ENCODE data around the gene TUBA4A. TPM values are rescaled to one million over a fixed set of nuclear protein-coding genes. Genes with fewer than 3 reads are reported as not detected.

Gene TUBA4A
- total RNA-seq, 4 donors from 2014 or later, result 351 to 797 (median 386) TPM

DNA sequence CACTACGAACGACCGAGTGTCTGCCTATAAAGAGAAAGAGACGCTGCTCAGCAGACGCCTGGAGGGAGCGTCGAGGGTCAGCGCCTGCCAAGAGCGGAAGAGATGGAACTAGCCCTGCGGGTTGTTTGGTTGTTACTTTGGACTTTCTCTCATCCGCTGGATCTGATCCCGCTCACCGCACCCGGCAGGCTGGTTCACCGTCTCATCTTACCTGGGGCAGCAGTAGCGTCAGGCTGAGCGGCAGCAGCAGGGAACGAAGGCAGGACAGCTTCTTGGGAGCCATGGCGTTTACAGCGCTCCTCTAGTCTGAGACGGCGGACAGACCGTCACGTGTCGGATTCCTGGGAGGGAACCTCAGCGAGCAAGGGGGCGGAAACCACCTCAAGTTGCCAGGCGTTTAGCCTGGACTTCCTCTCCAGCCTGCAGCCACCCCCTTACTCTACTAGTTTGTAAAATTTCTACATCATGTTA, 10.4 kb downstream of the TUBA4A start:
- no peak for ATAC-seq
- DNase-seq, result no peak

DNA sequence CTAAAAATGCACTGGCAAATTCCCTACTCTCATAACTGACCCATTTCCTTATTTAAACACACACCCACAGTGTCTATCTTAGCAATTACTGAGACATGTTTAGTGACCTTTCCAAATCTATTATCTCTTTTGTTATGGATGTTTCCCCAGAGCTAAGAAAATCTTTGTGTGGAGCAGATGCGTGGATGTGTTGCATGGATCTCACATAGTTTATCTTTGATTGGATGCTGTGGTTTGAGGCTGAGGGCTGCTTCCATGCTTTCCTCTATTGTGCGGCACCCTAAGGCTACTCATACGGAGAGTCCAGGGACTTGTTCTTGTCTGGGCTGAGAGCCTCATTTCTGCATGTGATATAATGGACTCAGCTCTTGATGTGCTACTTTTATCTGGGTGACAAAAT, 19.4 kb downstream of the TUBA4A start:
- intact Hi-C loops (cut with DNase I; ENCODE audit: low total_unique reads) (no loop called here), in situ Hi-C loops (cut with MboI; ENCODE audit: low sequenced_read_pairs in 4 of 4) (no loop called here)
- Histone ChIP-seq H3K27ac (no peak overlapping the region), H3K4me3 (no peak overlapping the region), H3K9me3 (no peaks in the 10 kb centered on the region), H3K36me3 (peaks cover 0 to 66% of the 10 kb centered on the region in 2 donors), H3K4me1 (peaks cover 10 to 12% of the 10 kb centered on the region in 2 donors), H3K27me3 (no peaks in the 10 kb centered on the region)
- TF ChIP-seq POLR2A (IDR thresholded peaks at IDR 0.05), result no peak
- TF ChIP-seq, protein P1, sequence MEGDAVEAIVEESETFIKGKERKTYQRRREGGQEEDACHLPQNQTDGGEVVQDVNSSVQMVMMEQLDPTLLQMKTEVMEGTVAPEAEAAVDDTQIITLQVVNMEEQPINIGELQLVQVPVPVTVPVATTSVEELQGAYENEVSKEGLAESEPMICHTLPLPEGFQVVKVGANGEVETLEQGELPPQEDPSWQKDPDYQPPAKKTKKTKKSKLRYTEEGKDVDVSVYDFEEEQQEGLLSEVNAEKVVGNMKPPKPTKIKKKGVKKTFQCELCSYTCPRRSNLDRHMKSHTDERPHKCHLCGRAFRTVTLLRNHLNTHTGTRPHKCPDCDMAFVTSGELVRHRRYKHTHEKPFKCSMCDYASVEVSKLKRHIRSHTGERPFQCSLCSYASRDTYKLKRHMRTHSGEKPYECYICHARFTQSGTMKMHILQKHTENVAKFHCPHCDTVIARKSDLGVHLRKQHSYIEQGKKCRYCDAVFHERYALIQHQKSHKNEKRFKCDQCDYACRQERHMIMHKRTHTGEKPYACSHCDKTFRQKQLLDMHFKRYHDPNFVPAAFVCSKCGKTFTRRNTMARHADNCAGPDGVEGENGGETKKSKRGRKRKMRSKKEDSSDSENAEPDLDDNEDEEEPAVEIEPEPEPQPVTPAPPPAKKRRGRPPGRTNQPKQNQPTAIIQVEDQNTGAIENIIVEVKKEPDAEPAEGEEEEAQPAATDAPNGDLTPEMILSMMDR (IDR thresholded peaks at IDR 0.05 in 4 of 5, conservative IDR thresholded peaks at IDR 0.05 in 1 of 5), result no peak
- DNase-seq (no peak), ATAC-seq (no peak)

More for the DNA sequence above, 10.4 kb downstream of the TUBA4A start:
- in situ Hi-C loops (cut with MboI; ENCODE audit: low sequenced_read_pairs in 4 of 4) (no loop called here), intact Hi-C loops (cut with DNase I; ENCODE audit: low total_unique reads) (no loop called here)
- Histone ChIP-seq H3K27me3 (no peaks in the 10 kb centered on the region), H3K9me3 (no peaks in the 10 kb centered on the region), H3K4me3 (no peak overlapping the region), H3K27ac (no peak overlapping the region), H3K4me1 (peaks cover 26 to 27% of the 10 kb centered on the region in 2 donors), H3K36me3 (peaks cover 0 to under 1% of the 10 kb centered on the region in 2 donors)
- TF ChIP-seq POLR2A (IDR thresholded peaks at IDR 0.05), result no peak
- TF ChIP-seq, protein P1 (IDR thresholded peaks at IDR 0.05 in 4 of 5, conservative IDR thresholded peaks at IDR 0.05 in 1 of 5), result no peak

DNA sequence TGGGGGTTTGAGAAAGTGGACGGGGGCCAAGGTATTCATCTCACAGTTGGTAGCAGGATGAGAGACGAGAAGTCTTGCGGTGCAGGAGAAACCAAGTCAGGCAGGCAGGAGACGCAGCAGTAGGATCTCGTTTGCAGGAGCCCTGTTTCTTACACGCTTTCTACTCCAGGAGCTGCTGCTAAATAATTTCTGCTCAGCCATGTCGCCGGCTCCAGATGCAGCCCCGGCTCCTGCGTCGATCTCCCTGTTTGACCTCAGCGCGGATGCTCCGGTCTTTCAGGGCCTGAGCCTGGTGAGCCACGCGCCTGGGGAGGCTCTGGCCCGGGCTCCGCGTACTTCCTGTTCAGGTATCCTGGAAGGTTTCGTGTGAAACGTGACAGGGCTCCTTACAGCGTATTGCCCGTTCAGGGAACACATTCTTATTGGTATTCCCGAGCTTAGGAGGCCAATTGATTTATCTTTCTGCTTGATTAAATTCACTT, 23.6 kb downstream of the TUBA4A start:
- in situ Hi-C loops (cut with MboI; ENCODE audit: low sequenced_read_pairs in 4 of 4), result no loop called here
- peak overlapping the region; percentile 85 to 99 (median 90) for H3K27ac ChIP-seq
- H3K36me3 ChIP-seq, result peaks cover 0 to 59% of the 10 kb centered on the region in 2 donors
- no peaks in the 10 kb centered on the region for H3K9me3 ChIP-seq
- DNase-seq (peak in 1 of 2 donors; percentile 52), ATAC-seq (peak; percentile 21 to 26)
- peak overlapping the region; percentile 73 to 92 (median 82) for H3K4me3 ChIP-seq
- H3K27me3 ChIP-seq, result no peaks in the 10 kb centered on the region
- H3K4me1 ChIP-seq, result peaks cover 22 to 27% of the 10 kb centered on the region in 2 donors
- intact Hi-C loops (cut with DNase I; ENCODE audit: low total_unique reads), result no loop called here
- TF ChIP-seq, protein P1 (IDR thresholded peaks at IDR 0.05 in 4 of 5, conservative IDR thresholded peaks at IDR 0.05 in 1 of 5), result no peak
- TF ChIP-seq POLR2A (IDR thresholded peaks at IDR 0.05), result no peak

DNA sequence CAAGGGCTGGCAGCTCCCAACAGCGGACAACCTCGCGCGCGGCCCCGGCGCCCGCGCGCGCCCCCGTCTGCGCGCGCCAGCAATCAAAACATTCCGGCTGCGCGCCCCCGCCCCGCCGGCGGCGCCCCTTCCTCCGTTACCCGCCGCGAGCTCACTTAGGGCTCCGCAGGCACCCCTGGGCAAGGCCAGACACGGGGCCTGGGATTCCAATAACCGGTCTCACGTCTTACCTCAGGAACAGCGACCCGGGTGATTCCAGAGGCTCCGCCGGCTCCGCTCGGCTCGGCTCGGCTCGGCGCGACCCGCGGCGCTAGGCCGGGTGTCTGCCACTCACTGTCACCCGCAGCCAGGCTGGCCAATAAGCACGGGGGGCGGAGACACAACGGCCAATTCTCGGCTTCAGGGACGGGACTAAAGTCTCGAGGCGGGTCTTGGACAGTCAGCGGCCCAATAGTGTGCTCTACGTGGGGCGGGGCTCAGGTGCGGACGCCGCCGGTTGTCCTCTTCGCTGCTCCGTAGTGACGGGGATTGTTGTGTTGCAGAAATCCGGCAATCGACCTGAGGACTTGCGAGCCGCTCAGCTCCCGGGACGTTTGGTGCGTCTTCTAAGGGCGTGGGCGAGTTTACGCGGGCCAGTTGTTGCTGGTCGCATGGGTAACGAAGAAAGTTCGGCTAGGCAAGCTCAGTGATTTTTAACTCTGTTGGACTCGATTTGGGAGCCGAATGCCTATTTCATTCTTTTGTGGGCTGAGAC, 24.2 kb downstream of the TUBA4A start, which contains the start of the genes ANKZF1 and ATG9A:
Gene ANKZF1 (plus strand): TSS at position 502 of the 754 bp plus-strand sequence. CDS start 452 bp downstream, outside the sequence.
Gene ATG9A (minus strand): TSS at position 332 of the 754 bp plus-strand sequence. CDS start 1,612 bp downstream, outside the sequence.
- TF ChIP-seq, protein P1 (IDR thresholded peaks at IDR 0.05 in 4 of 5, conservative IDR thresholded peaks at IDR 0.05 in 1 of 5), result peak in 1 of 5 experiments; percentile 17
- TF ChIP-seq POLR2A (IDR thresholded peaks at IDR 0.05), result peak; percentile 93 to 95
- Histone ChIP-seq H3K27me3 (no peaks in the 10 kb centered on the region), H3K4me3 (peak within 1 kb of the TSS; percentile 73 to 95 (median 90)), H3K27ac (peak within 1 kb of the TSS; percentile 85 to 99 (median 90)), H3K36me3 (peaks cover 2 to 59% of the 10 kb centered on the region in 2 donors), H3K9me3 (no peaks in the 10 kb centered on the region), H3K4me1 (peaks cover 22 to 27% of the 10 kb centered on the region in 2 donors)
- DNase-seq (peak; percentile 99 to 100), ATAC-seq (peak; percentile 96 to 98)
- intact Hi-C loops (cut with DNase I; ENCODE audit: low total_unique reads) (loop anchor here (1.0 to 5.0 kb wide), 7 partner anchors 10 to 268 kb away; partner anchors contain the start of genes DNAJB2, GLB1L, GMPPA and NHEJ1), in situ Hi-C loops (cut with MboI; ENCODE audit: low sequenced_read_pairs in 4 of 4) (no loop called here)

Measured in gastrocnemius medialis (tissue), 4 donors.